Lower leg skin (tissue), 4 donors: ENCODE measurements around the gene ARHGDIA. TPM values are rescaled to one million over a fixed set of nuclear protein-coding genes. Genes with fewer than 3 reads are reported as not detected.

Experiments
- DNase-seq, 2 donors: peaks; one replicate each; pipeline ENCODE4 v3.0.0-alpha.2; 2019; ENCODE audit warnings: low spot score in 2 of 2
- H3K4me3 ChIP-seq: fragments of 200-600 bp; sonication (generic); 2 replicates; pipeline ENCODE4 v1.5.1; 2017; ENCODE audit warnings: mild to moderate bottlenecking, low read depth; ENCODE audit not compliant: poor library complexity, severe bottlenecking
- CTCF ChIP-seq, 3 donors: fragments of 450-650 bp; IDR thresholded peaks; one replicate each; pipeline ENCODE4 v1.5.1; 2016; ENCODE audit warnings: antibody characterized with exemption in 3 of 3, mild to moderate bottlenecking in 3 of 3, moderate library complexity in 2 of 3
- POLR2A ChIP-seq, 2 donors: fragments of 450-650 bp; IDR thresholded peaks; one replicate each; pipeline ENCODE4 v1.6.1; 2016 to 2017; ENCODE audit warnings: antibody characterized with exemption in 2 of 2, mild to moderate bottlenecking in 1 of 2, moderate library complexity in 1 of 2
- WGBS, 2 donors: methylation state at CpG; one replicate each; pipeline ENCODE4 v1.1.5; 2018; 5-methylcytosine and 5-hydroxymethylcytosine counted together
- intact Hi-C: fragments of 100-400 bp; cut with DNase I; formaldehyde crosslinking; loops from one replicate; pipeline ENCODE4 v1.15.0; 2023; ENCODE audit warnings: low total_unique reads
- total RNA-seq, 4 donors: library from RNA; depleted of rRNA; stranded (reverse); fragments of >200 nt; gene quantifications; one replicate each; pipeline ENCODE4 v1.1.0, GENCODE V29; 2016

The ARHGDIA gene
- total RNA-seq, 4 donors from 2014 or later, result 144 to 280 (median 201) TPM

DNA sequence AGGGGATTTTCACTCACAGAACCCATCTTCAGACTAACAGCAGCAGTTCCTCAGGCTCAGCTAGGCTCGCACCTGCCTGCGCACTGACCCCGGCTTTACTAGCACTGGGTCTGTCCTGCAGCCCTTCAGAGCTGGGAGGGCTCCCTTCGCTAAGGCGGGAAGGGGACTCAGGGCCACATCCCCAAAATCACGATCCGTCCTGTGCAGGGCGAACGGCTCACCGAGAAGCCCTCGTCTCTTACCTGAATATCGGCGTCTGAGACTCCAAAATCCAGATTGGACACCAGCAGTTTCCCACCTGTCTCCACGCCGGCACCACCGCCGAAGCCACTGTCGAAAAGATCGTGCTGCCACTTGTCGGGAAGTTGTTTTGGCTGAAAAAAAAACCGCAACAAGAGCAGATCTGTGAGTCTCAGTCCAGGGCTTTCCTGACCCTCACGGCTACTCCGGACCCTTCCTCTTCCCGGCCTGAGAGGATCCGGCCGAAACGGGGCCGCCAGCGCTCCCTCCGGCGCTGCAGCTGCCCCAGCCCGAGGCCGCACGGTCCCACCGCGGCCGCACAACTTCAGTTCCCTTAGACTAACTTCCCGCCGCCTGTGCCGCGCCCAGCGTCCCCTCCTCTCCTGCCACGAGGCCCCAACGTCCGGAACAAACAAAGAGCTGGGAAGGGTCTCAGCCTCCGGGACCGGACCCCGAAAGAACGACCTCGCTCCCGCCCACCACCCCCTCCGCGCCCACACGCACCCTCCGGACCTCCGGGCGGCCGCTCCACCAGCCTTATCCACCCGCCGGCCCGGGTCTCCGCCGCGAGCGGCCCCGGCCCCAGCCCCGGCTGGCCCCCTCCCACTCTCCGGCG, 19.5 kb upstream of the ARHGDIA start:
- 7 to 14% methylated on average over 32 to 69 of the region's 69 CpGs for WGBS, 2 donors
- TF ChIP-seq CTCF (IDR thresholded peaks at IDR 0.05) (no peak), POLR2A (IDR thresholded peaks at IDR 0.05) (no peak)
- intact Hi-C loops, result no loop called here
- peak in 1 of 2 donors; percentile 85 for DNase-seq
- peak overlapping the region; percentile 72 for H3K4me3 ChIP-seq

DNA sequence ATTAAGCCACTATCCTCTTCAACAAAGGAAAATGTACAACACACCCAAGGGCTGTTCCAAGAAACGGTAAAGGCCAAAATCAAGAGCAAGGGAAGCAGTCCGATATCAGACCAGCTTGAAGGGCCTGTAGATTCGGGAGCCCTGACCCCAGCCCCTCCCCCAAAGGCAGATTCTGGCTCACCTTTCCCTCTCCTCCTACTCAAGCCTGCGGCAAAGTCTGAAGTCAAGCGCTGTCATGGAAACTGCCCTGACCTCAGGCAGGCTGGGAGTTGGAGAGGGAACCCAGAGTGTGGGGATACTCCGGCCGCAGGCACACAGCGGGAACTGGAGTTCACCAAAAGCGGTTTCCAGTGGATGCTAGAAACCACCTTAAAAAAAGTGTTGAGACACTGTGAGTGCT, 18.5 kb upstream of the ARHGDIA start:
- no peak for DNase-seq
- no peak for TF ChIP-seq POLR2A (IDR thresholded peaks at IDR 0.05)
- no peak for TF ChIP-seq CTCF (IDR thresholded peaks at IDR 0.05)
- intact Hi-C loops, result no loop called here
- 89 to 95% methylated on average over 9 of the region's 9 CpGs for WGBS, 2 donors
- H3K4me3 ChIP-seq, result no peak overlapping the region

DNA sequence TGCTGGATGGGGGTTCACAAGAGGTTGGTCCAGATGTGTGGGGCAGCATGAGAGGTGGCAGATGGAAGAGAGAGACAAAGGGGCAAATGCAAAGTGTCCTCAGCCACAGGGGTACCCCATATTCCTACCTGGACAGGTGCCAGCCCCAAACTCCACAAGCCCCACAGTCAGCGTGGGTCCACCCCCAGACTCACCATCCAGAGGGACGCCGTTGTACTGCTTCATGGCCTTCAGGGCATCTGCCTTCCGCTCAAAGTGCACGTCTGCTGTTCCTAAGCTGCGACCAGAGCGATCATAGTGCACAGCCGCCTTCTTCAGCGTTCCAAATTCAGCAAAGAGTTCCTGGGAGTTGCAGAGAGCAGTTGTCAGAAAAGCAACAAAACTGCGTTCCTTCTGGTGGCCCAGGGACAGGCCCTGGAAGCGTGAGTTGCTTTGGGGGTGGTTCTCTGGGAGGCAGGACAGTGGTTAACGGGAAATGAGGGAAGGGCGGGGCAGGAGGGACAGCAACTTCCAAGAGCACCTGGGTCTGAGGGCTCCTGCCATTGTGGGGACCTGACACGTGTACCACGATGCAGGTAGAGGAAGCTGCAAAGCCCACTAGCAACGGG, 18.0 kb upstream of the ARHGDIA start:
- intact Hi-C loops, result no loop called here
- no peak for TF ChIP-seq POLR2A (IDR thresholded peaks at IDR 0.05)
- no peak for TF ChIP-seq CTCF (IDR thresholded peaks at IDR 0.05)
- DNase-seq, result no peak
- WGBS, 2 donors, result 91% methylated on average over 16 of the region's 16 CpGs
- no peak overlapping the region for H3K4me3 ChIP-seq

GRCh38 chr17:81888105-81888987, 17.2 kb upstream of the ARHGDIA start:
- intact Hi-C loops, result no loop called here
- no peak for DNase-seq
- no peak for TF ChIP-seq CTCF (IDR thresholded peaks at IDR 0.05)
- no peak for TF ChIP-seq POLR2A (IDR thresholded peaks at IDR 0.05)
- no peak overlapping the region for H3K4me3 ChIP-seq
- WGBS, 2 donors, result 93 to 95% methylated on average over 44 of the region's 44 CpGs

DNA sequence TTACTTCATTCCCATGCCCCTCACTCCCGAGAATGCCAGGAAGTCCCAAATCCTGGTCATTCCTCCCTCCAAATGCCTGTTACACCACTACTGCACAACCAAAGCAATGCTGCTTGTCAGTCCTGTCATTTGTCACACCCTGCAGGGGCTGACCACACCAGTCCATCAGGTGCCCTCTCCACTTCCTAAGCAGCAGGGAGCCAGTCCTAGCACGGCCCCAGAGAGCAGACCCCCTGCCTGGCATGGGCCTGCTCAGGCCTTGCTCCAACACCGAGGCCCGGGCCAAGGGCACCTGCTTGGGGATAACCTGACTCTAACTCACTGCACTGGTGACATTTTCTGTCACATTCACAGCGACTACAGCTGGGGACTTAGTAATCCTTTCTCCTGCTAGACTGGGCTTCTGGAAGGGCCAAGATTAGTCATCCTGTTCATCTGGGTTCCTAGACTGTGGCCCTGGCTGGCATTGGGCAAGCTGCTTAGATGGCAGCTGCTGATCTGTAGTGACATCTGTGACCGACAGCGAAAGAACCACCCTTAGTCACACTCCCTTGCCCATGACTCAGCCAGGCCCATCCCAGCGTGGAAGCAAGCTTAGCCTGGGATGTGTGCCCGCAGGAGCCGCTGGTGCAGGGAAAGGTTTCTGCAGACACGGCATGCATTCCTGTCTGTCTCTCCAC, 14.9 kb upstream of the ARHGDIA start:
- intact Hi-C loops, result no loop called here
- DNase-seq, result no peak
- H3K4me3 ChIP-seq, result no peak overlapping the region
- WGBS, 2 donors, result 71 to 79% methylated on average over 7 to 9 of the region's 11 CpGs
- TF ChIP-seq CTCF (IDR thresholded peaks at IDR 0.05), result no peak
- no peak for TF ChIP-seq POLR2A (IDR thresholded peaks at IDR 0.05)
